Endothelial cell of umbilical vein (primary cell): ENCODE measurements around the gene AFG1L. TPM values are rescaled to one million over a fixed set of nuclear protein-coding genes. Genes with fewer than 3 reads are reported as not detected.
A peak's percentile ranks its signal among the peaks of the same experiment; 100 is the strongest.

Source experiments
- BruUV-seq: library from RNA; stranded (reverse); fragments of 400-500 nt; replicated peaks from 2 replicates; lab custom pipeline; 2021; lab: Mats Ljungman, UMichigan
- CTCF ChIA-PET: fragments of 300-600, 350-600 bp; sonication (Branson Sonifier 250); formaldehyde crosslinking; loops from one replicate; lab custom pipeline; 2021; ENCODE audit warnings: antibody characterized with exemption, inconsistent platforms; lab: Charles Lee
- POLR2A ChIA-PET: fragments of 300-600, 350-600 bp; sonication (Branson Sonifier 250); formaldehyde crosslinking; loops from one replicate; lab custom pipeline; 2021; ENCODE audit warnings: antibody characterized with exemption, inconsistent platforms; lab: Charles Lee
- DNase-seq: peaks from one replicate; pipeline ENCODE4 v3.0.0-alpha.2; 2011; ENCODE audit warnings: low read depth, low spot score
- FAIRE-seq: peaks from 2 replicates; lab custom pipeline; 2011; peaks lifted over from hg19 to GRCh38; lab: Jason Lieb, UNC
- H2AFZ ChIP-seq: 2 replicates; pipeline ENCODE4 v1.6.0; 2012; ENCODE audit warnings: low read depth, low read length, control low read depth, inconsistent platforms
- H3K27ac ChIP-seq: 2 replicates; pipeline ENCODE4 v1.5.1; 2011; ENCODE audit warnings: low read depth, mild to moderate bottlenecking, control low read depth, low read length, moderate library complexity; ENCODE audit not compliant: insufficient read depth
- H3K27me3 ChIP-seq, 2 experiments: 2 replicates each; pipeline versions ENCODE4 v1.6.0 to v1.6.1; 2011; ENCODE audit warnings: low read length in 2 of 2, mixed read lengths in 1 of 2; ENCODE audit not compliant: control insufficient read depth in 2 of 2, insufficient read depth in 2 of 2
- H3K36me3 ChIP-seq, 2 experiments: 2 replicates in 1 of 2; 3 replicates in 1 of 2; pipeline ENCODE4 v1.5.1; 2011; ENCODE audit warnings: low read length in 2 of 2, mild to moderate bottlenecking in 1 of 2, moderate library complexity in 1 of 2; ENCODE audit not compliant: control insufficient read depth in 2 of 2, insufficient read depth in 2 of 2; ENCODE audit errors: extremely low read depth in 1 of 2
- H3K4me1 ChIP-seq: 3 replicates; pipeline ENCODE4 v1.5.1; 2011; ENCODE audit warnings: mild to moderate bottlenecking, low read length; ENCODE audit not compliant: control insufficient read depth, insufficient read depth; ENCODE audit errors: extremely low read depth
- H3K4me2 ChIP-seq: 2 replicates; pipeline ENCODE4 v1.6.1; 2011; ENCODE audit warnings: low read length, control low read depth, mixed read lengths; ENCODE audit not compliant: insufficient read depth
- H3K4me3 ChIP-seq, 3 experiments: fragments of 200-600 bp in 1 of 3; sonication (generic), shearing (Covaris generic) in 1 of 3; replicated peaks in 1 of 3; 2 replicates each; pipeline ENCODE4 v1.5.1; 2011 to 2016; ENCODE audit warnings: control low read depth in 3 of 3, low read length in 3 of 3, mild to moderate bottlenecking in 2 of 3, inconsistent platforms in 1 of 3, low read depth in 1 of 3, moderate library complexity in 1 of 3; ENCODE audit not compliant: insufficient read depth in 1 of 3
- H3K79me2 ChIP-seq: 2 replicates; pipeline ENCODE4 v1.6.0; 2012; ENCODE audit warnings: low read length, inconsistent platforms; ENCODE audit not compliant: control insufficient read depth, insufficient read depth
- H3K9ac ChIP-seq: replicated peaks from 2 replicates; pipeline ENCODE3; 2011; ENCODE audit warnings: low read length, control low read depth; ENCODE audit not compliant: insufficient read depth; ENCODE audit errors: extremely low read depth
- H3K9me1 ChIP-seq: replicated peaks from 3 replicates; pipeline ENCODE4 v1.6.0; 2011; ENCODE audit warnings: mild to moderate bottlenecking, low read length; ENCODE audit not compliant: control insufficient read depth, insufficient read depth; ENCODE audit errors: extremely low read depth
- H3K9me3 ChIP-seq: replicated peaks from 2 replicates; pipeline ENCODE4 v1.5.1; 2012; ENCODE audit warnings: low read length, inconsistent platforms; ENCODE audit not compliant: control insufficient read depth, insufficient read depth
- H4K20me1 ChIP-seq: replicated peaks from 2 replicates; pipeline ENCODE3; 2011; ENCODE audit warnings: mild to moderate bottlenecking, low read length; ENCODE audit not compliant: control insufficient read depth, insufficient read depth; ENCODE audit errors: extremely low read depth
- EZH2 ChIP-seq: IDR thresholded peaks from 2 replicates; pipeline ENCODE4 v1.6.1; 2012; ENCODE audit warnings: borderline replicate concordance, low read depth, mild to moderate bottlenecking, moderate library complexity, low read length, inconsistent platforms; ENCODE audit not compliant: severe bottlenecking
- FOS ChIP-seq: IDR thresholded peaks from 2 replicates; pipeline ENCODE4 v1.6.1; 2011; ENCODE audit warnings: mild to moderate bottlenecking, low read length, moderate library complexity, borderline replicate concordance; ENCODE audit not compliant: insufficient read depth
- GATA2 ChIP-seq: IDR thresholded peaks from 2 replicates; pipeline ENCODE4 v1.7.0; 2011; ENCODE audit warnings: low read depth, mild to moderate bottlenecking, moderate library complexity, mixed read lengths, low read length; ENCODE audit not compliant: insufficient read length, insufficient read depth
- JUN ChIP-seq: IDR thresholded peaks from 2 replicates; pipeline ENCODE4 v1.6.1; 2011; ENCODE audit warnings: borderline replicate concordance, low read depth; ENCODE audit not compliant: insufficient read length, insufficient read depth
- MYC ChIP-seq: IDR thresholded peaks from one replicate; pipeline ENCODE4 v1.6.1; 2011; ENCODE audit warnings: mild to moderate bottlenecking, low read depth, low read length
- POLR2A ChIP-seq: IDR thresholded peaks from 2 replicates; pipeline ENCODE4 v1.6.1; 2012; ENCODE audit warnings: low read depth, mild to moderate bottlenecking, control low read depth, low read length
- POLR2AphosphoS5 ChIP-seq: IDR thresholded peaks from 2 replicates; pipeline ENCODE4 v1.6.1; 2012; ENCODE audit warnings: low read depth, mild to moderate bottlenecking, control low read depth, low read length, moderate library complexity; ENCODE audit not compliant: insufficient read depth
- dilution Hi-C: fragments of 300-500 bp; cut with MboI; formaldehyde crosslinking; loops from one replicate; pipeline ENCODE4 v1.15.0; 2019; ENCODE audit warnings: low sequenced_read_pairs; ENCODE audit not compliant: extremely low pct_ligation_motif_present
- intact Hi-C: fragments of 100-400 bp; cut with micrococcal nuclease; formaldehyde crosslinking; loops from one replicate; pipeline ENCODE4 v1.10.0; 2022
- polyA plus RNA-seq, 4 experiments: library from polyadenylated mRNA; depleted of rRNA in 3 of 4; stranded (reverse) in 3 of 4; unstranded in 1 of 4; fragments of >200 nt; gene quantifications; 2 replicates each; pipeline versions ENCODE4 v1.2.1 to v1.2.3, GENCODE V29; 2011 to 2012; ENCODE audit warnings: missing spikeins in 1 of 4
- total RNA-seq: library from RNA; stranded (reverse); gene quantifications from 2 replicates; pipeline ENCODE4 v1.2.3, GENCODE V29; 2021
- TF ChIP-seq, protein P1 (sequence below): IDR thresholded peaks from 2 replicates; pipeline ENCODE4 v1.6.1; 2011; ENCODE audit not compliant: insufficient read depth, insufficient read length
- TF ChIP-seq, protein P2 (sequence below), 2 donors: IDR thresholded peaks; 1 replicate in 1 of 2; 2 replicates in 1 of 2; pipeline ENCODE4 v1.5.1; 2011; ENCODE audit warnings: low read length in 2 of 2, mild to moderate bottlenecking in 2 of 2, moderate library complexity in 2 of 2, control low read depth in 1 of 2, inconsistent platforms in 1 of 2, low read depth in 1 of 2; ENCODE audit not compliant: insufficient read depth in 1 of 2; ENCODE audit errors: extremely low read depth in 1 of 2

AFG1L gene
- total and polyA plus RNA-seq, 2 donors (not counting 3 experiments of a cell fraction or from before 2014, with no cell fraction given), result 1.0 to 6.2 TPM

DNA sequence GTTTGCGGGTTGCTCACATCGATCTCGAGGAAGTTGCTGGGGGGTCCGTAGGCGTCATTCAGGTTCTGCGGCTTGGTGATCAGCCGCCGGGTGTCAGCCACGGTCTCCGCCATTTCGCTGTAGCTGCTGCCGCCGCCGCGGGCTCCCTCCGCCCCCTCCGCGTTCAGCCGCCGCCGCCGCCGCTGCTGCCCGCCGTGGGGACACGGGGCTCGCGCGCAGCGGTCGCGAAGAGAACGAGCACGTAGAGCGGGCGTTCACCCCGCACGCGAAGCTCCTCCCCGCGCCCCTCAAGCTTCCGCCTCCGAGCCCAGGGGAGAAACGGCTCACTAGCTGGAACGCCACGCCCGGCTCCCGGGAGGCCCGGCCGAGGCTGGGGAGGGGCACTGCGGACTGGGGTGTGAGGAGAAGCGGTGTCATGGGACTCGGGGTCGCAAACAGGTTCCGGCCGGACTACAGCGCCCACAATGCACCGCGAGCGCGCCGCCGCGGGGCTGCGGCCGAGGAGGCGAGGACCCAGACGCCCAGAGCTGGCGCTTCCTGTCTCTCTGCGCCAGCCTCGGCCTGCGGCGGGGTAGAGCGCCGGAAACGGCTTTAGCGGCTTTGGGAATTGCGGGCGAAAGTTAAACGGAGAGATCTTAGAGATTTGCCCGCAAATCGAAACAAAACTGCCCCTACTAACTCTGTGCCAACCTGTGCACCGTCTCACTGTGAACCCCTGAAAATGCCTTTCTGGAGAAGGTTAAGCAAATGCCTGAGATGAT lies 33.9 kb upstream of the AFG1L start, which contains the start of gene SNX3:
Gene SNX3, minus strand, starts transcription at position 232 of the 761 bp plus-strand sequence. Its CDS starts 119 bp downstream, at position 113.
- dilution Hi-C loops, result no loop called here
- peak within 1 kb of the TSS; percentile 79 for H3K9ac ChIP-seq
- H3K4me2 ChIP-seq, result peak within 1 kb of the TSS; percentile 88
- no peaks in the 10 kb centered on the region for H3K9me3 ChIP-seq
- FAIRE-seq, result peak; percentile 76
- TSS peak; percentile 86 for BruUV-seq
- H3K4me3 ChIP-seq, result peak within 1 kb of the TSS; percentile 81 to 95 (median 85)
- H3K27ac ChIP-seq, result peak within 1 kb of the TSS; percentile 59
- ChIA-PET POLR2A (interaction anchor here (0.8 to 1.3 kb wide), 4 partner anchors 9 to 193 kb away, joined by 3 to 7 read pairs (median 4); partner anchors contain the start of gene AFG1L), CTCF (interaction anchor here (0.6 to 8.4 kb wide), 13 partner anchors 9 to 263 kb away, joined by 3 to 95 read pairs (median 4); no protein-coding TSS in a partner anchor)
- peaks cover 41% of the 10 kb centered on the region for H3K79me2 ChIP-seq
- peaks cover 14% of the 10 kb centered on the region for H3K4me1 ChIP-seq
- H3K9me1 ChIP-seq, result no peaks in the 10 kb centered on the region
- TF ChIP-seq POLR2AphosphoS5 (peak; percentile 65), JUN (no peak), GATA2 (peak; percentile 49), POLR2A (peak; percentile 63), EZH2 (no peak), FOS (peak; percentile 75), MYC (no peak)
- TF ChIP-seq, protein P1, sequence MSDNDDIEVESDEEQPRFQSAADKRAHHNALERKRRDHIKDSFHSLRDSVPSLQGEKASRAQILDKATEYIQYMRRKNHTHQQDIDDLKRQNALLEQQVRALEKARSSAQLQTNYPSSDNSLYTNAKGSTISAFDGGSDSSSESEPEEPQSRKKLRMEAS, result no peak
- TF ChIP-seq, protein P2, sequence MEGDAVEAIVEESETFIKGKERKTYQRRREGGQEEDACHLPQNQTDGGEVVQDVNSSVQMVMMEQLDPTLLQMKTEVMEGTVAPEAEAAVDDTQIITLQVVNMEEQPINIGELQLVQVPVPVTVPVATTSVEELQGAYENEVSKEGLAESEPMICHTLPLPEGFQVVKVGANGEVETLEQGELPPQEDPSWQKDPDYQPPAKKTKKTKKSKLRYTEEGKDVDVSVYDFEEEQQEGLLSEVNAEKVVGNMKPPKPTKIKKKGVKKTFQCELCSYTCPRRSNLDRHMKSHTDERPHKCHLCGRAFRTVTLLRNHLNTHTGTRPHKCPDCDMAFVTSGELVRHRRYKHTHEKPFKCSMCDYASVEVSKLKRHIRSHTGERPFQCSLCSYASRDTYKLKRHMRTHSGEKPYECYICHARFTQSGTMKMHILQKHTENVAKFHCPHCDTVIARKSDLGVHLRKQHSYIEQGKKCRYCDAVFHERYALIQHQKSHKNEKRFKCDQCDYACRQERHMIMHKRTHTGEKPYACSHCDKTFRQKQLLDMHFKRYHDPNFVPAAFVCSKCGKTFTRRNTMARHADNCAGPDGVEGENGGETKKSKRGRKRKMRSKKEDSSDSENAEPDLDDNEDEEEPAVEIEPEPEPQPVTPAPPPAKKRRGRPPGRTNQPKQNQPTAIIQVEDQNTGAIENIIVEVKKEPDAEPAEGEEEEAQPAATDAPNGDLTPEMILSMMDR (IDR thresholded peaks at IDR 0.05; ENCODE audit: extremely low read depth in 1 of 2, insufficient read depth in 1 of 2, low read depth in 1 of 2, low read length in 2 of 2), result peak in 1 of 2 donors; percentile 2
- peak; percentile 98 for DNase-seq
- H2AFZ ChIP-seq, result peak within 1 kb of the TSS; percentile 93
- H3K27me3 ChIP-seq, result no peaks in the 10 kb centered on the region
- intact Hi-C loops, result loop anchor here (1.0 to 5.0 kb wide), 5 partner anchors 33 to 231 kb away; no protein-coding TSS in a partner anchor
- no peaks in the 10 kb centered on the region for H4K20me1 ChIP-seq
- no peaks in the 10 kb centered on the region for H3K36me3 ChIP-seq
